DMS114 treated with DMSO at 0.1 percent for 48 hours (cell line): Measurements from ENCODE around the gene RGS14.

Experiments used
- DNase-seq: peaks from one replicate; lab custom pipeline; 2025; ENCODE audit not compliant: unreplicated experiment; lab: John Stamatoyannopoulos, UW

RGS14 gene, protein sequence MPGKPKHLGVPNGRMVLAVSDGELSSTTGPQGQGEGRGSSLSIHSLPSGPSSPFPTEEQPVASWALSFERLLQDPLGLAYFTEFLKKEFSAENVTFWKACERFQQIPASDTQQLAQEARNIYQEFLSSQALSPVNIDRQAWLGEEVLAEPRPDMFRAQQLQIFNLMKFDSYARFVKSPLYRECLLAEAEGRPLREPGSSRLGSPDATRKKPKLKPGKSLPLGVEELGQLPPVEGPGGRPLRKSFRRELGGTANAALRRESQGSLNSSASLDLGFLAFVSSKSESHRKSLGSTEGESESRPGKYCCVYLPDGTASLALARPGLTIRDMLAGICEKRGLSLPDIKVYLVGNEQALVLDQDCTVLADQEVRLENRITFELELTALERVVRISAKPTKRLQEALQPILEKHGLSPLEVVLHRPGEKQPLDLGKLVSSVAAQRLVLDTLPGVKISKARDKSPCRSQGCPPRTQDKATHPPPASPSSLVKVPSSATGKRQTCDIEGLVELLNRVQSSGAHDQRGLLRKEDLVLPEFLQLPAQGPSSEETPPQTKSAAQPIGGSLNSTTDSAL

DNA sequence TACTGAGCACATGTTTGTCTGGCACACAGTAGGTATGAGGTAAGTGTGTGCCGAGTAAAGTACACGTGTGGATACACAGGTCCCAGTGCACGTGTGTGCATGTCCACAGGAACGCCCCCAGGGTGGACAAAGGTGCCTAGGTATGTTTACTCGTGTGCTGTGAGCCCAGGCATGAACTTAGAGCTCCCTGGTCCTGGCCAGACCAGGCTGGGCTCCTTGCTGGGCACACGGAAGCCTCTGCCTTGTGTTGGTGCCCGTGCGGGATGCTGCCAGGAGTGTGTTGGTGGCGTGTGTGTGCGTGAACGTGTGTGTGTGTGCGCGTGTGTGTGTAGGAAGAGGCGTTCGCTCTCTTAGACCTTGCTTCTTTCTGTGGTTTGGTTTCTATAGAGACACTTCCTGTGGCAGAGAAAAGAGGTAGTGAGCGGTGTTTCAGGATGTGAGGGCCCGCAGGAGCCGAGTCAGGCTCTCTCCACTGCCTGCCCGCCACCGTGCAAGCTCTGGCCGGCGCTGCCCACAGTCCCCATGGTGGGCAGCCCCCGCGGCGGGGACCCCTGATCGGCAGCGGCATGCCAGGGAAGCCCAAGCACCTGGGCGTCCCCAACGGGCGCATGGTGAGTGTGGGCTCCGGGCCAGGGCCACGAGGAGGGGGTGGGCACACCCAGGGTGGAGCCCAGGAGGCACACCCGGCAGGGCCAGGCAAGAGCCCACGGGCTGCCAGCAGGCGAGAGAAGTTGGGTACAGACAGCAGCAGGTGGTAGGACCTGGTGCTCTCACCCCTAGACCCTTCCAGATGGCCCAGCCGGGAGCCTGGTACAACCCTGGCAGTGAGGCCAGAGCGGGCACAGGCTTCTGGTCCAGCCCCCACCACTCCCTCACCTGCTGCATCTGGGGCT lies at the start of gene RGS14:
Gene RGS14, plus strand, starts transcription at position 466 of the 893 bp plus-strand sequence. Its CDS starts 101 bp downstream, at position 567.
- no peak for DNase-seq

DNA sequence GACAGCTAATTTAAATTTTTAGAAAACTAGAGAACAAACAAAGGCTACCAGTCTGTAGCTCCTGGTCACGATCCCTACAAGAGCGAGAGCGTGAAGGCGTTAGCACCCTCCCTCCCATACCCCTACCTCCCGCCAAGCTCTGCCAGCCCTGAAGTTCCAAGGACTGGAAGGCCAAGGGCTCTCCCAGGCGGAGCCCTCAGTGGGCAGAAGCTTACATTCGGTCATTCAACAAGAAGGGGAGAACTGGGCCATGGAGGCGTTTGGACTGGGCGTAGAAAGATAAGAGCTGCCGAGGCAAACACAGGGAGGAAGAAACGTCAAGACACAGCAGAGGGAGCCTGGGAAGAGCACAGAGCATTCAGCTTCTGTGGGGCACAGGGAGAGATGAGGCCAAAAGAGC lies 49.0 kb upstream of the RGS14 start:
- no peak for DNase-seq

DNA sequence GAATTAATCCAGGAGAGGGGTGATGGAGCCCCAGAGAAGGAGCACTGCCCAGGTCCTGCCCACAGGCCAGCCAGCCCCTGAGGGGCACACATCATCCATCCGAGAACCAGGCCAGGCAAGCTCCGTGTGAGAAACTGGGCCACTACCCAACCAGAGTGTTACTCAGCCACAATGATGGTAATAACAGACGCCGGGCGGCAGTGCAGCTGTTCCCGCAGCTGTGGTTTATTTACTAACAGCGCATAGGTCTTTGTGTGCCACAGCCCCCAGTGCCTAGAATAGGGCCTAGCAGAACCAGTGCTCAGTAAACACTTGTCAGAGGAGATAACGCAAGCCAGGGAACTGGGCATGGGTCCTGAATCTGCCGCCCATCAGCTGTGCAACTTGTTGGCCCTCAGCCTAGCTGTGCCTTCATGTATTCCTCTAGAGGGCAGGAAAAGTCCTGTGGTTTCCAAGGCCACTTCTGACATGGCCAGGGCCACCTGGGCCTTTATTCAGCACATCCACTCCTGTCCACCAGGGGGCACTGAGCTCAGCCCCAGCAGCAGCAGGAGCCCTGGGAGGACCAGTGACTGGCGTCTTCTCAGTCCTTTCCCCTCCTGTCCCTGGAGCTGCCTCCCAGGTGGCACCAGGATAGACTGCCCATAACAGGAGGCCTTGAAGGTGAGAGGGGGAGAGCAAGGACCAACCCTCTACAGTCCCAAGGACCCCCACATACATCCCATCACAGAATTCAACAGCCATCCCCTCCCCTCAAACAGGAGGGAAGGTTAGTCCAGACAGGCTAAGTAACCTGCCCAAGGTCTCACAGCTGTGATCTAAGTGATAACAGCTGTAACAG lies 48.2 kb upstream of the RGS14 start:
- DNase-seq = peak; percentile 38

DNA sequence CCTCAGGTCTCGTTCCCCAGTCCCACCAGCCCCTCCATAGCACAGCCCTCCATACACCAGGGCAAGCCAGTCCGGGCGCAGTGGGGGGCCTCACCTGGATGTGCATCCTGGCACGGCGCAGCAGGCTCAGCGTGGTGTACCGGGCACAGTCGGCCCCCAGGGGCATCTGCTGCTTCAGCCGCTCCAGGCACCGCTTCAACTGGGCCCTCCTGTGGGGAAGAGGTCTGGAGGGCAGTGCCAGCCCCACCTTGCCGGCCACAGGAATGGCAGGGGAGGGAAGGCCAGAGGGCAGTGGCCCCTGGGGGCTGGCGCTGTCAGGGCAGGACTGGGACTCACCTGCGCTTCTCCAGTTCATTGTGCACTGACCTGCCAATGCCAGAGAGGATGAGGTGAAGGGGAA lies 47.4 kb upstream of the RGS14 start:
- DNase-seq = no peak

DNA sequence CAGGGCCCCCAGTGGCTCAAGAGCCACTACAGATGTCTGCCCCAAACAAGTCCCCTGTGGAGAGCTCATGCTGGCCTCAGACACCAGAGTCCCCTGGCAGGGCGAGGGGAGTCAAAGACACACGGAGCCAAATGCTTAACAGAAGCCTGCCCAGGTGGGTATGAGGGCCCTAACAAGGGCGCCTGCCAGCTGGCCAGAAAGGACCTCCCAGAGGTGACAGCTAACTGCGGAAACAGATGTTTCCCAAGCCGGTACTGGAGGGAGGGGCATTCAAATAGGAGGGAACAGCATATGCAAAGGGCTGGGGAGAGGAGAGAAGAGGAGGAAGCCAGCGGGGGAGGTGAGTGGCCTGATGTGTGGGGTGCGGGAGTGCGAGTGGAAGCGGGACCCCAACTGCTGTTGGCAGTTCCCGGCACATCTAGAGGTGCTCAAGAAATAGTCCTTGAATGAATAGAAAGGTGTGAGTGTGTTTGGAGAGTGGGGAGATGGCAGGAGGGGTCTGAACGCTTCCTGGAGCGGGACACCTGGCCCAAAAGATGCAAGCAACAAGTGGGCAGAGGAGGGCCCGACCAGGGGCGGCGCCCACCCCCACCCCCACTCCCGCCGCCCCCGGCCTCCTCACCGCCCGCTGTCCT lies 46.9 kb upstream of the RGS14 start:
- DNase-seq = no peak

DNA sequence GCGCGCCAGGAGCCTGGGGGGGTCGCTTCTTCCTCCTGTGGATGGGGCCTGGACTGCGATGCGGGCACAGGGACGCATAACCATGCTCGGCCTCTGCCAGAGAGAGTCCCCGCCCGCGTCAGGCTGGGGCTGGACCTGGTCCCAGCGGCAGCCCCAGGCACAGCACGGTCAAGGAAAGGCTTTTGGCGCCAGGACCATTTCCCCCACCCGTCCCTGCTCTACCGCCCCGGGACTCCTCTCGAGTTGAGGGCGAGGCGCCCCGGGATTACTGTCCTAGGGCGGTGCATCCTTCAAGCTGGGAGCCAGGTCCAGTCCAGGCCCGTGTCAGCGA lies 46.4 kb upstream of the RGS14 start:
- DNase-seq = no peak

DNA sequence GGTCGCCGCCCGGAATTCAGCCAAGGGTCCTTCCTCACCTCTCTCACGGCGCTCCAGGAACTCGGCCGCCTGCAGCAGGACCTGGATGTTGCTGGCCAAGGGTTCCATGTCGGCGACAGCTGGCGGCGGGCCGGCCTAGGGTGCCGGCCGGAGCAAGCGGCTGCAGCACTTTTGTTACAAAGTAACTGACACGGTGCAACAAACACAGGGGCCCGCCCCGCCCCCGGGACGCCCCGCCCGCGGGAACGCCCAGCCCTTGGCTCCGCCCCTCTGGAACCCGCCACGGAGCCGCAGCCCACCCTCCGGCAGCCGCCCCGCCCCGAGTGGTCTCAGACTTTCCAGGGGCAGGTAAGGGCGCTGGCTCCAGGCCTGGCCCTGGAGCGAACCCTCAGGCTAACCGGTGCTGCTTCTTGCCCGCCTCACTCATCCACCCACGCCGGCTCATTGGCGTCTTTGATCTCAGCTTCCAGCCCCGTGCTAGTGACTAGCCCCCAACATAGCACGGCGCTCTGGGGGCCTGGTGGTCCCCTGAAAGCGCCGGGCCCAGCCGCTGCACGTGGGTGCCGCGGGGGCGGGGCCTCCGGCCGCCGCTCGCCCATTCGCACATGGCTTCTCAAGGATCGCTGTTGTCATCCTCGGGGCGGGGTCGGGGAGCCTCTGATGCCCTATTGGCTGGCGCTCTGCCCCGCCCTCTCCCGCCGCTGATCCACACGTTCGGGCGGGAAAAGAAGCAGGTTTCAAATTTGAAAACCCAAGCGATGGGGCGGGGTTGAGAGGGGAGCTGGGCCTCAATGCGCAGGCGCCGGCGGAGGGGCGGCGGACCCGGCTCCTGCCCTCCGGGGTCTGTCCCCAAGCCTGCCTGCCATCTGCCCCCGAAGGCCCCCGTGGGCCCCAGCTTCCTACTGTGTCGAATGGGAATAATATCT lies 45.7 kb upstream of the RGS14 start, which contains the start of gene MXD3:
Gene MXD3, minus strand, starts transcription at position 176 of the 926 bp plus-strand sequence. Its CDS starts 68 bp downstream, at position 108.
- peak; percentile 96 for DNase-seq

DNA sequence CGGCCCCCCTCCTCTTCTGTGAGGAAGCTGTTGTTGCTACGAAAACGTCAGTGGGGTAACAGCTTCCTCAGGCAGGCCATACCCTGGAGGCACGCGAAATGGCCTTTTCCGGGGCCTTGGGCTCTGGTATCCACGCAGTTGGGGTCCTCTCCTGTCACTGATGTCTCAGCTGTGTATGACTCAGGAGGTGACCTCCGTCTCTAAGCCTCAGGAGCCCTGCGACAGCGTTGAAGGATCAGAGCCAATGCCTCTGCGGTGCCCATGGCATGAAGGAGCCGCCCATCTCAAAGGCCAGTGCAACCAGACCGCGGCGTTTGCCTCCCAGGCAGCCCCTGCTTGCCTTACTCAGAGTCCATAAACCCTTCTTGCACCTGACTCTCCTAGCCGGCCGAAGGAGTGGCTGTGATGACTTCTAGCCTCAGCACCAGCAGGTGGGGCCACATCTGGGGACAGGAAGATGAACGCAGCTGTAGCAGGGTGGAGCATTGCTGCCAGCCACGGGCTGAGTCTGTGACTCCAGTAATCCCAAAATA lies 45.0 kb upstream of the RGS14 start:
- no peak for DNase-seq

DNA sequence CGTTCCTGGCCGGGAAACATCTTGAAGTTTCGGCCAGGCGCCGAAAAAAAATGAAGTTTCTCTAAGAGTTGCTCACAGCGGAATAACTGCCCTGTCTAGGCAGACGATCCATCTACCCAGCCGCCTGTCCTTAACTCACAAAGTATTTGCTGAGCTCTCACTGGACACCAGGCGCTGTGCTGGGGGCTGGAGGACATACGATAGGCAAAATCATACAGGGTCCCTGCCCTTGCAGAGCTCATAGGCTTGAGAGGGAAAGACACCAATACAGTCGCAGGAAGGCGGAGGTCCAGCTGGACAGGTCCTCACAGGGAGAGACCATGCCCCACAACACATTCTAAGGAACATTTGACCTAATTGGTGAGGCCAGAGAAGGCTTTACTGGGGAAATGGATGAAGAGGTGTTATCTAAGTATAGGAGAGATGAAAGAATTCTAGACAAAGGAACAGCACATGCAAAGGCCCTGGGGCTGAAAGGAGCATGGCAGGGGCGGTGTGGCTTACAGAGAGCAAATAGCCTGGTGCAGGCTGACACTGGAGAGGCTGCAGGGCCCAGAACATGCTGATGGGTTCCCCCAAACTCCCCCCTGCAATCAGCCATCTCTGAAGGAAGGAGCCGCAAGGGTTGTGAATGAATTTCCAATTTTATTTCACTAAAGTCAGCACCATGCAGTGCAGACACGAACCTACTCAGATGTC lies 44.0 kb upstream of the RGS14 start:
- DNase-seq = no peak

DNA sequence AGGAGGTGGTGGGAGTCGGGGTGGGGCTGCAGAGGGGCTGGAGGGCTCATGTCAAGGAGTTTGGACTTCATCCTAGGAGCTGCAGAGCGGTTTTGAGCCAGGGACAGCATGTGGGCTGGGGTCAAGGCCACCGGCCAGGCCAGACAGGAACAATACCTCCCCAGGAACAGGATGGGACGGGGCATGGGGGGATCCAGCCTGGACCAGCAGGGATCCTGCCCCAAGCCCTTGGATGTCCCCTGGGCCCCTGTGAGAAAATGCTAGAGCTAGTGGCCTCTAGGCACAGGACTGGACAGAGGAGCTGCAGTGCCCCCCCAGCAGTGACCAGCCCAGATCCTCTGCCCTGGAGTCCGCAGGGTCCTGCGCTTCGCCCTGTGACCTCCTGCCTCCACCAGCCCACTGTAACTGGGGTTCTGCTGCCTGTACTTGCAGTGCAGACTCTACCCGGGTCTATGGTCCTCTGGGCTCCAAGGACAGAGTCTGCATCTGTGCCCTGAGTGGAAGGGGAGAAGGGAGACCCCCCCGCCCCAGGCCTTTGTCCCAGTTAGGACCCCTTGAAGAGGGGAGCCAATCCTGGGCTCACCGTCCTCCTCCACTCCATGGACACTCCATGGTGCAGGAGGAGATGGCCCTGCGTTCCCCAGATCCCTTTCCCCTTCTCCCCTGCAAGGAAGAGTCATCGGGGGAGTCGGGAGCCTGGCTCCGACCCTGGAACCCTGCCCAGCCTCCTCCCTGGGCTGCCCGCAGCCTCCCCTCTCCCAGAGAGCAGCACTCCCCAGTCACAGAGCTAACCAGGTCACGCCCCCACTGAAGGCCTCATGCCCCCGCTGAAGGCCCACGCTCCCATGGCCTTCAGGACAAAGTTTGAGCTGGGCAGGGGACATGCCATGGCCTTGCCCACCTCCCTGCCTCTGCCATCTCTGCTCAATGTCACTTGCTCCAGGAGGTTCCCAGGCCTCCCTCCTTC lies 43.1 kb upstream of the RGS14 start:
- DNase-seq = no peak

DNA sequence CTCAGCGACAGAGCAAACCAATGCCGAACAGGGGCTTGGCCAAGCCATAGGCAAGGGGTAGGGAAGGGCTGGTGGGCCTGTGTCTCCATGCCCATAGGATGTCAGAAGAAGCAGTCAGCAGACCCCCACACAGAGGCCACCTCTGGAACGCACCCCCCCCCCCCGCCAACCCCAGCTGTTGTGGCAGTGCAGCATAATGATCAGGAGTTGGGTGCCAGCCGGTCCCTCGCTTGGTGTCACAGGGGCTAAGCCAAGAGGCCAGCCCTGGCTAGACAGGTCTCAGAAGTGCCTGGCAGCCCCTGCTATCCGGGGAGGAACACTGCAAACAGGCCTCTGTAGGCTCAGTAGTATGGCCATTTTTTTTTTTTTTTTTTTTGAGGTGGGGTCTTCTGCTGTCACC lies 42.3 kb upstream of the RGS14 start:
- no peak for DNase-seq

DNA sequence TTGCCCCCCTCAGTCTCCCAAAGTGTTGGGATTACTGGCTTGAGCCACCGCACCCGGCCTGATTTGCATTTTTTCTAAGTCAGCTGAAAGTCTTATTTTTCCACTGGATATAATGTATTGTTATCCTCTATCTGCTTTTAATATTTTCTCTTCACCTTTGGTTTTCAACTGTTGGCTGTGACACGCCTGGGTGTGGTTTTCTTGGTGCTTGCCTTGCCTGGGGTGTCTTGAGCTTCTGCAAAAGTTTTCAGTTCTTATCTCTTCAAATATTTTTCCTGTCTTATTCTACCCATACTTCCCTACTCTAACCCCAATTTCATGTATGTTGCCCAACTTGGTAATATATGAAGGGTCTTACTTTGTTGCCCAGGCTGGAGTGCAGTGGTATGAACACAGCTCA lies 41.7 kb upstream of the RGS14 start:
- no peak for DNase-seq

DNA sequence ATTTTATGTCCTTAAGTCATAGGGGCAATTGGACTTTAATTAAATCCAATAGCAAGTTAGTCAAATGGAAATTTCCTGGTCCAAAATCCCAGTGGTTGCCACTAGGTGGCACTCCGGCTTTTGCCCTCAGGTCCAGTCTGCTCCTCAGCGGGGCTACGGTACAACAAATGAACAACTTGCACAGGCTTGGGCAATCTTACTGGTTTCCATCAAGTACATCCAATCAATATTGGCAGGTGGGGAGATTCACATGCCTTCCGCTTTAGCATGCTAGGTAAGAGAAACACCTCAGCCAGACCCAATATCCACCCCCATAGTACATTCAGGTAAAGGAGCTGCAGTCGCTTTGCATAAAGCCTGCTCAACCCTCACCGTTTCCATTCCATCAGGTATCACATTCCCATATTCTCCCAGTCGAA lies 39.8 kb upstream of the RGS14 start:
- peak; percentile 55 for DNase-seq

DNA sequence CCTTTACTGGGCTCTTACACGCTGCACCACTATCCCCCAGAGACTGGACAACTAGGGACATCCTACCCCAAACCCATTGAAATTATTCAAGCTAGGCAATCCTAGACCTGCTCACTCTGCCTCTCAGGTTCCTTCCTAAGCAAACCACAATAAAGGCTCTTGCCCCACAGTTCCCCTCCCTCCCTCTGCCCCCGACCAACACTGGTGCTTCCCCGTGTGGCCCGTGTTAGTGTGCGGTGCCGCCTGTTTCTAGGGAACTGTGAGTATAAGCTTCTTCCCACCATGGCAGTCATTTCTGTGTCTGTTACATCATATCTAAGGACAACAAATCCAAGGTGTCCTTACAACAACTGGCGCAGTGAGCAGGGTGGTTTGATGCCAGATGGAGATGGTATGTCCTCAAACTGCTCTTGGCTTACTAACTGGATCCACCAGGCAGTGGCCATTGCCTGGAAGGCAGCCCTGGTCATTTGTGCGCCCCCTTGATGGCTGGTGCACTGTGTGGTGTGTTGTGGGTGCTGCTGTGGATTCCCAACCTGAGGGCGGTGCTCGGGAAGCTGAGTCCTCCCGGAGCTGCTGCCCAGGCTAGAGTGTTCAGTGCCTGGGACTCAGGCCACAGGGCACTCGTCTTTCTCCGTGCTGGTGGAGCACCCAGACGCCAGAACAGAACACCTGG lies 37.7 kb upstream of the RGS14 start:
- DNase-seq = no peak

DNA sequence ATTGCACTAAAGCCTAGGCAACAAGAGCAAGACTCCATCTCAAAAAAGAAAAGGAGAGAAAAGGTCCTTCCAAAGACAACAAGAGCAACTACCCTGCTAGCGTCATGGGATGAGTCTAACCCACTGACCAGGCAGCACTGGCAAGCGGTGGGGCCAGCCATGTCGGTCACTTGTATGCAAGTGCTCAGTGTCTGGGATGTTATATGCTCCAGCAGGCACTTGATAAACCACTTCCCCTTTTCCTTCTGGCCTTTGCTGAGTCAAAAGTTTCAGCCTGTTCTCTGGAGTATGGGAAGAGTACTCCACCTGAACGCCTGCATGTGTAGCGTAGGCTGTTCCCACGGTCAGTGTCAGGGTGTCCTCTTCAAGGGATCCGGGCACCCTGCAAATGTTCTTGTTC lies 36.8 kb upstream of the RGS14 start:
- no peak for DNase-seq

DNA sequence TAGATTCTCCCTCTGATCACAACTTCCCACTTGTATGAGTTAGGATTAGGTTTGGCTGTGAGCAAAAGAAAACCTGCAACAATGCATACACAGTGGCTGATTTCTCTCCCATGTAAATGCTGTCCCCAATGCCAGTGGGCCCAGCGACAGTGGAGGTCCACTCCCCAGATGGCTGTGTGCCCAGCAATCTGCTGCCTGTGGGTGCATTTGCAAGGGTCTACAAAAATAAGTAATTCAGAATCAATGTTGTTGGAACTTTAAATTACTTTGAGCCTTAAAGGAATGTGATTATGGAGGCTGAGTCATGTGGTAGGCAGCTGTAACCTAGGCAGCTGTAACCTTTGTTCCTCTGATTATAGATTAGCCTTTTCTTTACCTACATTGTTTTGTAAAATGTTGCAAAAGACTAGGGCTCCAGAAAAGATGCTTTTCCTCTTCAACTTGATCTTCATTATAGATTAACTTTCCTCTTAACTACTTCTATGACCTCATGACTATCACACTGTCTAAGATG lies 31.8 kb upstream of the RGS14 start:
- DNase-seq = no peak
